ENCODE data around the gene ZNF394. TPM values are rescaled to one million over a fixed set of nuclear protein-coding genes. Genes with fewer than 3 reads are reported as not detected.

Gene ZNF394
- total RNA-seq, 1 experiment from 2014 or later, result 22.1 TPM

DNA sequence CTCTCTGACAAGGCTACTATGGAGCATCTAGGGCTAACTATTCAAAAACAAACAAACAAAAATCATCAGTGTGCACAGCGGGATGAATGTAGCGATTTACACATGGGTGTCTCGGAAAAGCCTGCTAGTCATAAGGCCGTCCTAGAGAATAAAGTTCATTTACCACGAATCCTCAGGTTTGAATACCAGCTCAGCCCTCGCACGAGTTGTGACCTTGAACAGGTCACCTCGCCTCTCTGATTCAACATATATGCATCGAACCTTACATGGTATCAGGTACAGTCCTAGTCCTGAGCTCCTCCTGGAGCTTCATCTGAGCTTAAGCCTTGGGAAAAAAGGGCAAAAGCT is 34.7 kb downstream of the ZNF394 start:
- peaks cover 3 to 15% of the 10 kb centered on the region in 2 experiments; a peak in 3 of 4 replicates for H3K4me1 ChIP-seq (ENCODE audit: control insufficient read depth in 1 of 2, insufficient read depth in 2 of 2, low read length in 2 of 2)
- BruUV-seq (replicated peaks), result TSS peak; percentile 65
- CTCF ChIA-PET, result no interaction called here
- no peaks in the 10 kb centered on the region for H3K27me3 ChIP-seq (ENCODE audit: insufficient read depth, low read length)
- peaks cover 6 to 15% of the 10 kb centered on the region in 2 experiments; a peak in 2 of 4 replicates for H3K36me3 ChIP-seq (ENCODE audit: control insufficient read depth in 1 of 2, insufficient read depth in 2 of 2, low read length in 2 of 2)
- RAD21 ChIA-PET (ENCODE audit: low non-redundant PET in 1 of 2, low total read pairs in 2 of 2, uncharacterized antibody in 2 of 2, unreplicated experiment in 2 of 2), result no interaction called here
- H3K9me3 ChIP-seq (ENCODE audit: control insufficient read depth in 1 of 2, insufficient read depth in 1 of 2, low read depth in 1 of 2, low read length in 2 of 2), result no peaks in the 10 kb centered on the region
- peak overlapping the region; percentile 78 for H3K27ac ChIP-seq (ENCODE audit: low read depth, low read length)
- peaks cover 62% of the 10 kb centered on the region for H3K79me2 ChIP-seq (ENCODE audit: insufficient read depth, low read length)
- no peaks in the 10 kb centered on the region for H3K9me2 ChIP-seq (ENCODE audit: insufficient read depth)
- H2AFZ ChIP-seq (ENCODE audit: low read depth, low read length, poor library complexity, severe bottlenecking), result no peak overlapping the region
- no peaks in the 10 kb centered on the region; the same call in 1 of the 2 replicates for H4K20me1 ChIP-seq (ENCODE audit: insufficient read depth)
- TF ChIP-seq JUND (IDR thresholded peaks at IDR 0.05) (no peak), MAX (IDR thresholded peaks at IDR 0.05) (no peak), CEBPB (IDR thresholded peaks at IDR 0.05; ENCODE audit: low read depth) (no peak)
- peak overlapping the region; percentile 88 to 100 for H3K4me3 ChIP-seq (replicated peaks in 1 of 2; ENCODE audit: low read depth in 1 of 2, low read length in 2 of 2)
- ATAC-seq, result peak; percentile 10
- H3K4me2 ChIP-seq (ENCODE audit: low read length), result peak overlapping the region; percentile 78
- intact Hi-C loops (cut with micrococcal nuclease), result no loop called here
- no peak for DNase-seq (ENCODE audit: low read depth, low spot score)
- H3K9ac ChIP-seq (ENCODE audit: low read length), result peak overlapping the region; percentile 99
- POLR2A ChIA-PET, result no interaction called here

- ChIA-PET POLR2A (no interaction called here), CTCF (interaction anchor here (0.9 kb wide), 1 partner anchor 10 kb away, joined by 3 read pairs; no protein-coding TSS in a partner anchor)
- H3K36me3 ChIP-seq (ENCODE audit: control insufficient read depth in 1 of 2, insufficient read depth in 2 of 2, low read length in 2 of 2), result peaks cover 20 to 53% of the 10 kb centered on the region in 2 experiments; a peak in 3 of 4 replicates
Measured at GRCh38 chr7:99461221-99461620, 38.9 kb downstream of the ZNF394 start.

More at GRCh38 chr7:99461221-99461620, 38.9 kb downstream of the ZNF394 start:
- Histone ChIP-seq H4K20me1 (ENCODE audit: insufficient read depth) (peaks cover 11% of the 10 kb centered on the region; the same call in 1 of the 2 replicates), H3K4me3 (replicated peaks in 1 of 2; ENCODE audit: low read depth in 1 of 2, low read length in 2 of 2) (no peak overlapping the region), H3K27me3 (ENCODE audit: insufficient read depth, low read length) (no peaks in the 10 kb centered on the region), H3K4me2 (ENCODE audit: low read length) (no peak overlapping the region), H2AFZ (ENCODE audit: low read depth, low read length, poor library complexity, severe bottlenecking) (no peak overlapping the region), H3K9ac (ENCODE audit: low read length) (no peak overlapping the region), H3K9me3 (ENCODE audit: control insufficient read depth in 1 of 2, insufficient read depth in 1 of 2, low read depth in 1 of 2, low read length in 2 of 2) (no peaks in the 10 kb centered on the region), H3K79me2 (ENCODE audit: insufficient read depth, low read length) (peaks cover 97% of the 10 kb centered on the region), H3K4me1 (ENCODE audit: control insufficient read depth in 1 of 2, insufficient read depth in 2 of 2, low read length in 2 of 2) (peaks cover 0 to 10% of the 10 kb centered on the region in 2 experiments; a peak in 3 of 4 replicates), H3K9me2 (ENCODE audit: insufficient read depth) (no peaks in the 10 kb centered on the region), H3K27ac (ENCODE audit: low read depth, low read length) (no peak overlapping the region)
- TF ChIP-seq CTCF (IDR thresholded peaks at IDR 0.05 in 2 of 3, conservative IDR thresholded peaks at IDR 0.05 in 1 of 3; ENCODE audit: borderline replicate concordance in 1 of 3, insufficient read depth in 1 of 3, low read depth in 2 of 3, low read length in 2 of 3), result peak in 2 of 3 experiments; percentile 6 to 23; a peak in 1 of 6 replicates
- no peak for TF ChIP-seq SP1 (IDR thresholded peaks at IDR 0.05; ENCODE audit: low read depth)
- no peak for TF ChIP-seq EGR1 (IDR thresholded peaks at IDR 0.05; ENCODE audit: low read depth)
- RAD21 ChIA-PET (ENCODE audit: low non-redundant PET in 1 of 2, low total read pairs in 2 of 2, uncharacterized antibody in 2 of 2, unreplicated experiment in 2 of 2), result no interaction called here
- no TSS peak for BruUV-seq (replicated peaks)
- ATAC-seq (no peak), DNase-seq (ENCODE audit: low read depth, low spot score) (no peak)
- intact Hi-C loops (cut with micrococcal nuclease), result no loop called here

Measured in HCT116 (cell line).